ENCODE data around the gene FTL. TPM values are rescaled to one million over a fixed set of nuclear protein-coding genes. Genes with fewer than 3 reads are reported as not detected.
A peak's percentile ranks its signal among the peaks of the same experiment; 100 is the strongest.

FTL gene
- polyA plus RNA-seq, 2 of the 4 experiments (the other 2 are of a cell fraction), result 4,743 to 13,930 TPM

DNA sequence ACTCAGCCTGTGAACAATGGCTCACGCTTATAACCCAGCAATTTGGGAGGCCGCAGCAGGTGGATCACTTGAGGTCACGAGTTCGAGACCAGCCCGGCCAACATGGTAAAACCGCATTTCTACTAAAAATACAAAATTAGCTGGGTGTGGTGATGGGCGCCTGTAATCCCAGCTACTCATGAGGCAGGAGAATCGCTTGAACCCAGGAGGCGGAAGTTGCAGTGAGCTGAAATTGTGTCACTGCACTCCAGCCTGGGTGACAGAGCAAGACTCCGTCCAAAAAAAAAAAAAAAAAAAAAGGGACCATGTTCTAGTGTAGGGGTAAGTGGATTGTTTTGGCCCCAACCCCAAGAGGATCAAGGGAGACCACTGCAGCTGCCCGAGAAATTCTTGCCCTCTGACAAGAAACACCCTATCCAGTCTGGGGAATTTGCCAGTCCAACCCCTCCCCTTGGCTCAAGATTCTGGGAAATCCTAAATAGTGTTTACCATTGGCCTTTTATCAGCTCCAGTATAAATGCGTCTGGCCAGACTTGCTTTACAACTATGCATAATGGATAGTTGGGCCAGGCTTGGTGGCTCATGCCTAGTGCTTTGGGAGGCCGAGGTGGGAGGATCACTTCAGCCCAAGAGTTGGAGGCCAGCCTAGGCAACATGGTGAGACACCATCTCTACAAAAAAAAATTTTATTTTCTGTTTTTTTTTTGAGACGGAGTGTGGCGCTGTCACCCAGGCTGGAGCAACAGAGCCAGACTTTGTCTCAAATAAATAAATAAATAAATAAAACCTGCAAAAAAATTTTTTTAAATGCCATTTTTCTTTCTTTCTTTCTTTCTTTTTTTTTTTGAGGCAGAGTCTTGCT is 36.7 kb upstream of the FTL start:
- Histone ChIP-seq H3K4me1 (peaks cover 47% of the 10 kb centered on the region), H3K9me3 (no peaks in the 10 kb centered on the region), H3K27ac (peak overlapping the region in 1 of 2 experiments; percentile 85; a peak in 4 of 6 replicates), H3K4me3 (no peak overlapping the region), H3K4me2 (no peak overlapping the region)
- DNase-seq (ENCODE audit: low read depth in 1 of 2, low spot score in 1 of 2) (no peak), FAIRE-seq (no peak), ATAC-seq (no peak)
- TF ChIP-seq JUN (IDR thresholded peaks at IDR 0.05), result no peak
- TF ChIP-seq BHLHE40 (IDR thresholded peaks at IDR 0.05; ENCODE audit: low read depth, low read length), result no peak
- no peak for TF ChIP-seq POLR2A (IDR thresholded peaks at IDR 0.05; ENCODE audit: low read length)
- TF ChIP-seq, protein P1, sequence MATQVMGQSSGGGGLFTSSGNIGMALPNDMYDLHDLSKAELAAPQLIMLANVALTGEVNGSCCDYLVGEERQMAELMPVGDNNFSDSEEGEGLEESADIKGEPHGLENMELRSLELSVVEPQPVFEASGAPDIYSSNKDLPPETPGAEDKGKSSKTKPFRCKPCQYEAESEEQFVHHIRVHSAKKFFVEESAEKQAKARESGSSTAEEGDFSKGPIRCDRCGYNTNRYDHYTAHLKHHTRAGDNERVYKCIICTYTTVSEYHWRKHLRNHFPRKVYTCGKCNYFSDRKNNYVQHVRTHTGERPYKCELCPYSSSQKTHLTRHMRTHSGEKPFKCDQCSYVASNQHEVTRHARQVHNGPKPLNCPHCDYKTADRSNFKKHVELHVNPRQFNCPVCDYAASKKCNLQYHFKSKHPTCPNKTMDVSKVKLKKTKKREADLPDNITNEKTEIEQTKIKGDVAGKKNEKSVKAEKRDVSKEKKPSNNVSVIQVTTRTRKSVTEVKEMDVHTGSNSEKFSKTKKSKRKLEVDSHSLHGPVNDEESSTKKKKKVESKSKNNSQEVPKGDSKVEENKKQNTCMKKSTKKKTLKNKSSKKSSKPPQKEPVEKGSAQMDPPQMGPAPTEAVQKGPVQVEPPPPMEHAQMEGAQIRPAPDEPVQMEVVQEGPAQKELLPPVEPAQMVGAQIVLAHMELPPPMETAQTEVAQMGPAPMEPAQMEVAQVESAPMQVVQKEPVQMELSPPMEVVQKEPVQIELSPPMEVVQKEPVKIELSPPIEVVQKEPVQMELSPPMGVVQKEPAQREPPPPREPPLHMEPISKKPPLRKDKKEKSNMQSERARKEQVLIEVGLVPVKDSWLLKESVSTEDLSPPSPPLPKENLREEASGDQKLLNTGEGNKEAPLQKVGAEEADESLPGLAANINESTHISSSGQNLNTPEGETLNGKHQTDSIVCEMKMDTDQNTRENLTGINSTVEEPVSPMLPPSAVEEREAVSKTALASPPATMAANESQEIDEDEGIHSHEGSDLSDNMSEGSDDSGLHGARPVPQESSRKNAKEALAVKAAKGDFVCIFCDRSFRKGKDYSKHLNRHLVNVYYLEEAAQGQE (IDR thresholded peaks at IDR 0.05), result no peak
- TF ChIP-seq, protein P2, sequence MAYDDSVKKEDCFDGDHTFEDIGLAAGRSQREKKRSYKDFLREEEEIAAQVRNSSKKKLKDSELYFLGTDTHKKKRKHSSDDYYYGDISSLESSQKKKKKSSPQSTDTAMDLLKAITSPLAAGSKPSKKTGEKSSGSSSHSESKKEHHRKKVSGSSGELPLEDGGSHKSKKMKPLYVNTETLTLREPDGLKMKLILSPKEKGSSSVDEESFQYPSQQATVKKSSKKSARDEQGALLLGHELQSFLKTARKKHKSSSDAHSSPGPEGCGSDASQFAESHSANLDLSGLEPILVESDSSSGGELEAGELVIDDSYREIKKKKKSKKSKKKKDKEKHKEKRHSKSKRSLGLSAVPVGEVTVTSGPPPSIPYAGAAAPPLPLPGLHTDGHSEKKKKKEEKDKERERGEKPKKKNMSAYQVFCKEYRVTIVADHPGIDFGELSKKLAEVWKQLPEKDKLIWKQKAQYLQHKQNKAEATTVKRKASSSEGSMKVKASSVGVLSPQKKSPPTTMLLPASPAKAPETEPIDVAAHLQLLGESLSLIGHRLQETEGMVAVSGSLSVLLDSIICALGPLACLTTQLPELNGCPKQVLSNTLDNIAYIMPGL (CRISPR knock-in tag; IDR thresholded peaks at IDR 0.05; ENCODE audit: borderline replicate concordance), result no peak
- TF ChIP-seq CBX8 (IDR thresholded peaks at IDR 0.05), result no peak
- no peak for TF ChIP-seq ZC3H11A (IDR thresholded peaks at IDR 0.05)
- TF ChIP-seq ZSCAN20 (CRISPR knock-in tag; IDR thresholded peaks at IDR 0.05), result no peak
- TF ChIP-seq NR3C1 (IDR thresholded peaks at IDR 0.05), result no peak
- POLR2A ChIA-PET, result interaction anchor here (0.6 to 1.3 kb wide), 4 partner anchors 26 to 1007 kb away, joined by 4 to 6 read pairs (median 6); partner anchors contain the start of gene TULP2
- WGBS (ENCODE audit: missing lambda C conversion rate), result 87% methylated on average over 15 of the region's 15 CpGs
- CTCF ChIA-PET, result interaction anchor here (0.7 to 1.5 kb wide), 4 partner anchors 12 to 141 kb away, joined by 3 to 6 read pairs (median 3); no protein-coding TSS in a partner anchor

- Histone ChIP-seq H3K27ac (peak within 1 kb of the TSS; percentile 55 to 79), H3K9me3 (no peaks in the 10 kb centered on the region), H3K4me3 (peak within 1 kb of the TSS; percentile 47), H3K4me2 (peak within 1 kb of the TSS; percentile 75), H3K4me1 (peaks cover 6% of the 10 kb centered on the region; the same call in 2 of the 3 replicates)
- ChIA-PET POLR2A (interaction anchor here (0.7 to 2.1 kb wide), 7 partner anchors 13 to 61 kb away, joined by 3 to 12 read pairs (median 4); partner anchors contain the start of genes BAX, NUCB1 and PPP1R15A), CTCF (interaction anchor here (0.6 to 2.2 kb wide), 8 partner anchors 8 to 60 kb away, joined by 3 to 18 read pairs (median 4); partner anchors contain the start of gene RUVBL2)
- ATAC-seq (peak; percentile 95 to 97), DNase-seq (ENCODE audit: low read depth in 1 of 2, low spot score in 1 of 2) (peak; percentile 81 to 88), FAIRE-seq (peak; percentile 63)
- 3% methylated on average over 38 of the region's 43 CpGs for WGBS (ENCODE audit: missing lambda C conversion rate)
- peak; percentile 79 for TF ChIP-seq MAX (IDR thresholded peaks at IDR 0.05)
- no peak for TF ChIP-seq FOXS1 (CRISPR knock-in tag; IDR thresholded peaks at IDR 0.05)
- TF ChIP-seq GATA3 (IDR thresholded peaks at IDR 0.05; ENCODE audit: borderline replicate concordance), result no peak
- no peak for TF ChIP-seq ZC3H11A (IDR thresholded peaks at IDR 0.05)
- TF ChIP-seq, protein P3, sequence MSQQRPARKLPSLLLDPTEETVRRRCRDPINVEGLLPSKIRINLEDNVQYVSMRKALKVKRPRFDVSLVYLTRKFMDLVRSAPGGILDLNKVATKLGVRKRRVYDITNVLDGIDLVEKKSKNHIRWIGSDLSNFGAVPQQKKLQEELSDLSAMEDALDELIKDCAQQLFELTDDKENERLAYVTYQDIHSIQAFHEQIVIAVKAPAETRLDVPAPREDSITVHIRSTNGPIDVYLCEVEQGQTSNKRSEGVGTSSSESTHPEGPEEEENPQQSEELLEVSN (IDR thresholded peaks at IDR 0.05; ENCODE audit: borderline replicate concordance, low read depth), result peak; percentile 75; the same call in 1 of the 2 replicates
- no peak for TF ChIP-seq EP300 (IDR thresholded peaks at IDR 0.05)
- TF ChIP-seq HOXB13 (CRISPR knock-in tag; IDR thresholded peaks at IDR 0.05; ENCODE audit: low read depth), result no peak
- 0 out of 5 replicates have a peak, but pooled peaks of 1 of the 2 experiments have one; percentile 36 for TF ChIP-seq JUN (IDR thresholded peaks at IDR 0.05)
- TF ChIP-seq ZFP36 (IDR thresholded peaks at IDR 0.05; ENCODE audit: borderline replicate concordance, partially characterized antibody), result no peak
- peak; percentile 61 for TF ChIP-seq POLR2A (IDR thresholded peaks at IDR 0.05; ENCODE audit: low read length)
- TF ChIP-seq CEBPB (IDR thresholded peaks at IDR 0.05), result no peak
- TF ChIP-seq ELK1 (IDR thresholded peaks at IDR 0.05; ENCODE audit: low read depth, low read length), result no peak
Measured at GRCh38 chr19:48933382-48933932, 31.7 kb upstream of the FTL start, which contains the start of gene DHDH. Gene DHDH (plus strand): TSS chr19:48933699. CDS start chr19:48933722, 23 bp downstream.
